WTC11 (cell line): ENCODE measurements around the gene SLC47A1.

ENCODE experiments used
- CTCF ChIP-seq: fragments of 200-600 bp; IDR thresholded peaks from 2 replicates; pipeline ENCODE4 v1.8.0; 2022; ENCODE audit warnings: antibody characterized with exemption
- FOXJ3 ChIP-seq: sonication (generic); formaldehyde crosslinking; IDR thresholded peaks from 2 replicates; pipeline ENCODE4 v1.9.0; 2021; ENCODE audit warnings: missing genetic modification reagents, mild to moderate bottlenecking, borderline replicate concordance
- ZNF232 ChIP-seq: sonication (generic); formaldehyde crosslinking; IDR thresholded peaks from 2 replicates; pipeline ENCODE4 v1.8.0; 2022; ENCODE audit warnings: mild to moderate bottlenecking, missing genetic modification reagents
- ZNF423 ChIP-seq: fragments of 250-450 bp; sonication (Bioruptor Pico); IDR thresholded peaks from 2 replicates; pipeline ENCODE4 v2.1.2; 2022; ENCODE audit warnings: mild to moderate bottlenecking, moderate library complexity
- ZNF512 ChIP-seq: sonication (generic); formaldehyde crosslinking; IDR thresholded peaks from 2 replicates; pipeline ENCODE4 v1.8.1; 2022; ENCODE audit warnings: missing genetic modification reagents, borderline replicate concordance
- TF ChIP-seq, protein P1 (sequence below): sonication (generic); formaldehyde crosslinking; IDR thresholded peaks from 2 replicates; pipeline ENCODE4 v1.8.1; 2023; ENCODE audit warnings: mild to moderate bottlenecking, missing genetic modification reagents, moderate library complexity
- TF ChIP-seq, protein P2 (sequence below): sonication (generic); formaldehyde crosslinking; IDR thresholded peaks from 2 replicates; pipeline ENCODE4 v1.8.0; 2022; ENCODE audit warnings: missing genetic modification reagents

DNA sequence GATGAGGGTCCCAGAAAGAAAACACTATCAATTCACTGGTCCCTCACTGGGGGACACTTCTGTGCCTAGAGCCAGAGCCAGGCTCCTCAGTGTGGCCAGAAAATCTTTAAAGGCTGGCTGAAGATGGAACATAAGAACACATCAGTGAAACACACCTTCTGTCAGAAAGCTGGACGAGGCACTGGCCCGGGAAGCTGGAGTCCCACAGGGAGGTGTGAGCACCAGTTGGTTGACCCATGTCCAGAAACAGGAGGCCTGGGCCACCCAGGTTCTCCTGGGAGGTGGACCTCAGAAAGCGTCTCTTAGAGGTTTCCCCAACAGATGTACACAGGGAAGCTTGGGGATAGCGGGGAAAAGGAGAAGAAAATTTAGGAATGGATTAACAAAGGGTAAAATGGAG is 58.7 kb downstream of the SLC47A1 start:
- TF ChIP-seq ZNF512 (CRISPR knock-in tag) (no peak), FOXJ3 (no peak), CTCF (no peak), ZNF423 (CRISPR knock-in tag) (no peak), ZNF232 (CRISPR knock-in tag) (no peak)
- TF ChIP-seq, protein P1, sequence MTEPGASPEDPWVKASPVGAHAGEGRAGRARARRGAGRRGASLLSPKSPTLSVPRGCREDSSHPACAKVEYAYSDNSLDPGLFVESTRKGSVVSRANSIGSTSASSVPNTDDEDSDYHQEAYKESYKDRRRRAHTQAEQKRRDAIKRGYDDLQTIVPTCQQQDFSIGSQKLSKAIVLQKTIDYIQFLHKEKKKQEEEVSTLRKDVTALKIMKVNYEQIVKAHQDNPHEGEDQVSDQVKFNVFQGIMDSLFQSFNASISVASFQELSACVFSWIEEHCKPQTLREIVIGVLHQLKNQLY (CRISPR knock-in tag): no peak
- TF ChIP-seq, protein P2, sequence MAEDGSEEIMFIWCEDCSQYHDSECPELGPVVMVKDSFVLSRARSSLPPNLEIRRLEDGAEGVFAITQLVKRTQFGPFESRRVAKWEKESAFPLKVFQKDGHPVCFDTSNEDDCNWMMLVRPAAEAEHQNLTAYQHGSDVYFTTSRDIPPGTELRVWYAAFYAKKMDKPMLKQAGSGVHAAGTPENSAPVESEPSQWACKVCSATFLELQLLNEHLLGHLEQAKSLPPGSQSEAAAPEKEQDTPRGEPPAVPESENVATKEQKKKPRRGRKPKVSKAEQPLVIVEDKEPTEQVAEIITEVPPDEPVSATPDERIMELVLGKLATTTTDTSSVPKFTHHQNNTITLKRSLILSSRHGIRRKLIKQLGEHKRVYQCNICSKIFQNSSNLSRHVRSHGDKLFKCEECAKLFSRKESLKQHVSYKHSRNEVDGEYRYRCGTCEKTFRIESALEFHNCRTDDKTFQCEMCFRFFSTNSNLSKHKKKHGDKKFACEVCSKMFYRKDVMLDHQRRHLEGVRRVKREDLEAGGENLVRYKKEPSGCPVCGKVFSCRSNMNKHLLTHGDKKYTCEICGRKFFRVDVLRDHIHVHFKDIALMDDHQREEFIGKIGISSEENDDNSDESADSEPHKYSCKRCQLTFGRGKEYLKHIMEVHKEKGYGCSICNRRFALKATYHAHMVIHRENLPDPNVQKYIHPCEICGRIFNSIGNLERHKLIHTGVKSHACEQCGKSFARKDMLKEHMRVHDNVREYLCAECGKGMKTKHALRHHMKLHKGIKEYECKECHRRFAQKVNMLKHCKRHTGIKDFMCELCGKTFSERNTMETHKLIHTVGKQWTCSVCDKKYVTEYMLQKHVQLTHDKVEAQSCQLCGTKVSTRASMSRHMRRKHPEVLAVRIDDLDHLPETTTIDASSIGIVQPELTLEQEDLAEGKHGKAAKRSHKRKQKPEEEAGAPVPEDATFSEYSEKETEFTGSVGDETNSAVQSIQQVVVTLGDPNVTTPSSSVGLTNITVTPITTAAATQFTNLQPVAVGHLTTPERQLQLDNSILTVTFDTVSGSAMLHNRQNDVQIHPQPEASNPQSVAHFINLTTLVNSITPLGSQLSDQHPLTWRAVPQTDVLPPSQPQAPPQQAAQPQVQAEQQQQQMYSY (CRISPR knock-in tag): no peak
